ENCODE results near the gene CYP39A1.

GRCh38 chr6:46618726-46619125, 33.9 kb downstream of the CYP39A1 start:
- TF ChIP-seq CTCF (IDR thresholded peaks at IDR 0.05): no peak
- TF ChIP-seq EP300 (IDR thresholded peaks at IDR 0.05): no peak
- no peak for TF ChIP-seq POLR2A (IDR thresholded peaks at IDR 0.05)

Data from stomach (tissue), 4 donors.